ENCODE results near the gene RAVER2. TPM values are rescaled to one million over a fixed set of nuclear protein-coding genes. Genes with fewer than 3 reads are reported as not detected.
"Not testable (repeated sequence)": the region's sequence is repeated elsewhere in the genome, so short reads cannot be mapped to it uniquely, and the experiment has no call there.

Gene RAVER2
- total RNA-seq, 1 experiment from 2014 or later: 20.3 TPM

DNA sequence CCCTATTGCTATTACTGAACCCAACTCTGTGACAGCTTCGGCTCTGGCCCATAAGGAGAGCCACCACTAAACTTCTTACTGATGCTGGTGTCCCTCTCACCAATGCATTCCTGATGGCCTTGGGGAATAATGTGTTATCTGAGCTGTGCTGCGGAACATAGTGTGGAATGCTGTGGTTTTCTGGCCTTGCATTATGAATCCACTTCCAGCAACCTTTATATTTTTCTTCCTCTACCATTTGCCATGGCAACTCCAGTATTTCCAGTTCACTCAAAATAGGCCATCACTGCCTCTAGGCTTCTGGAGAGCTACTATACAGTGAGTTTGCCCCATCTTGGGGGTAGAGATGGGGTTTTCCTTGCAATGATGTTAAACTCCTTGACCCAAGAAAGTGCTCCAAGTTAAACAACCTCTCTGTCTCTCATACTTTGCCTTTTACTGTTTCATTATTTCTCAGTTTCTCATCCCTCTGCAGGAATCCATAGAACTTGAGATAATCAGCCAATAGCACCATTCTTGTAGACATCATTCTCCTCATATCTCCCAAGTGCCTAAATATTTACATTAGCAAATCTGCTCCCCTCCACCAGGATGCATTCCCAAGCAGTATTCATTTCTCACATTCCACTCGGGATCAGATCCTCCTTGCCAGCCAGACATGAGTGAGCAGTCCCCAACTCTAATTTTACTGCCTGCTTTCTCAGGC is 11.1 kb upstream of the RAVER2 start:
- Mint-ChIP-seq H3K27me3 (ENCODE audit: low read depth) (peaks cover 1% of the 10 kb centered on the region), H3K9me3 (peaks cover 5% of the 10 kb centered on the region; the same call in 1 of the 2 replicates), H3K4me1 (peaks cover 8% of the 10 kb centered on the region; the same call in 1 of the 2 replicates), H3K4me3 (no peak overlapping the region), H3K27ac (no peak overlapping the region), H3K36me3 (no peaks in the 10 kb centered on the region)
- TF ChIP-seq, protein P1, sequence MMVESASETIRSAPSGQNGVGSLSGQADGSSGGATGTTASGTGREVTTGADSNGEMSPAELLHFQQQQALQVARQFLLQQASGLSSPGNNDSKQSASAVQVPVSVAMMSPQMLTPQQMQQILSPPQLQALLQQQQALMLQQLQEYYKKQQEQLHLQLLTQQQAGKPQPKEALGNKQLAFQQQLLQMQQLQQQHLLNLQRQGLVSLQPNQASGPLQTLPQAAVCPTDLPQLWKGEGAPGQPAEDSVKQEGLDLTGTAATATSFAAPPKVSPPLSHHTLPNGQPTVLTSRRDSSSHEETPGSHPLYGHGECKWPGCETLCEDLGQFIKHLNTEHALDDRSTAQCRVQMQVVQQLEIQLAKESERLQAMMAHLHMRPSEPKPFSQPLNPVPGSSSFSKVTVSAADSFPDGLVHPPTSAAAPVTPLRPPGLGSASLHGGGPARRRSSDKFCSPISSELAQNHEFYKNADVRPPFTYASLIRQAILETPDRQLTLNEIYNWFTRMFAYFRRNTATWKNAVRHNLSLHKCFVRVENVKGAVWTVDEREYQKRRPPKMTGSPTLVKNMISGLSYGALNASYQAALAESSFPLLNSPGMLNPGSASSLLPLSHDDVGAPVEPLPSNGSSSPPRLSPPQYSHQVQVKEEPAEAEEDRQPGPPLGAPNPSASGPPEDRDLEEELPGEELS (CRISPR knock-in tag; IDR thresholded peaks at IDR 0.05): no peak
- TF ChIP-seq EMX1 (CRISPR knock-in tag; IDR thresholded peaks at IDR 0.05) (no peak), ZNF671 (CRISPR knock-in tag; IDR thresholded peaks at IDR 0.05) (no peak), SMAD3 (CRISPR knock-in tag; IDR thresholded peaks at IDR 0.05; ENCODE audit: borderline replicate concordance) (no peak)
- ChIA-PET POLR2A (no interaction called here), CTCF (no interaction called here)
- DNase-seq (ENCODE audit: low spot score) (no peak), ATAC-seq (no peak)

DNA sequence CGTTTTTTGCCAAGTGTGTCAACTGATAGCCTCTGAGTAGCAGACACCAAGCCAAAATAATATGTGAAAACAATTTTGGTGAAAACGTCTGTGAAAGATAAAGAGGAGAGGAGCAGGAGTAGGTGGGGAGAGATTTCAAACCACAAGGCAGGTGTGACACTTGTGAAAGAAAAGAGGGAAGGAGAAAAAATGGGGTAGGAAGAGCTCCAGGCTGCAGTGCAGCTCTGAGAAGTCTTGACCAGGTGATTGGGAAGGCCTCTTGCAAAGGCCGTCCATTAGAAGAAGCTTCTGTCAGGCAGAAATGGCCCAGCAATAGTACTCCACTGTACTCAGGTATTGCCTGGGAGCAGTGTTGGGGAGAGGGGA is 10.6 kb upstream of the RAVER2 start:
- H3K4me3 Mint-ChIP-seq: no peak overlapping the region
- ChIA-PET POLR2A (no interaction called here), CTCF (no interaction called here)
- TF ChIP-seq KAT7 (CRISPR knock-in tag; IDR thresholded peaks at IDR 0.05; ENCODE audit: borderline replicate concordance) (no peak), GRHL2 (CRISPR knock-in tag; IDR thresholded peaks at IDR 0.05; ENCODE audit: insufficient replicate concordance, severe bottlenecking) (no peak), ZNF671 (CRISPR knock-in tag; IDR thresholded peaks at IDR 0.05) (no peak), PRRX2 (CRISPR knock-in tag; IDR thresholded peaks at IDR 0.05) (no peak), NFE2L1 (CRISPR knock-in tag; IDR thresholded peaks at IDR 0.05) (no peak)
- H3K9me3 Mint-ChIP-seq: peaks cover 5% of the 10 kb centered on the region; the same call in 1 of the 2 replicates
- H3K27ac Mint-ChIP-seq: no peak overlapping the region
- no peak for DNase-seq (ENCODE audit: low spot score)
- peaks cover 4% of the 10 kb centered on the region for H3K27me3 Mint-ChIP-seq (ENCODE audit: low read depth)
- H3K4me1 Mint-ChIP-seq: peaks cover 8% of the 10 kb centered on the region; the same call in 1 of the 2 replicates
- ATAC-seq: no peak
- H3K36me3 Mint-ChIP-seq: no peaks in the 10 kb centered on the region

DNA sequence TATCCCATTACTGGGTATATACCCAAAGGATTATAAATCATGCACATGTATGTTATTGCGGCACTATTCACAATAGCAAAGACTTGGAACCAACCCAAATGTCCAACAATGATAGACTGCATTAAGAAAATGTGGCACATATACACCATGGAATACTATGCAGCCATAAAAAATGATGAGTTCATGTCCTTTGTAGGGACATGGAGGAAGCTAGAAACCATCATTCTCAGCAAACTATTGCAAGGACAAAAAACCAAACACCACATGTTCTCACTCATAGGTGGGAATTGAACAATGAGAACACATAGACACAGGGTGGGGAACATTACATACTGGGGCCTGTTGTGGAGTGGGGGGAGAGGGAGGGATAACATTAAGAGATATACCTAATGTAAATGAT is 4.2 kb upstream of the RAVER2 start:
- H3K27ac Mint-ChIP-seq; H3K4me3 Mint-ChIP-seq; DNase-seq (ENCODE audit: low spot score); ATAC-seq; H3K36me3 Mint-ChIP-seq; POLR2A ChIA-PET; H3K9me3 Mint-ChIP-seq; H3K4me1 Mint-ChIP-seq; CTCF ChIA-PET: not testable (repeated sequence)
- peaks cover 18% of the 10 kb centered on the region for H3K27me3 Mint-ChIP-seq (ENCODE audit: low read depth)

DNA sequence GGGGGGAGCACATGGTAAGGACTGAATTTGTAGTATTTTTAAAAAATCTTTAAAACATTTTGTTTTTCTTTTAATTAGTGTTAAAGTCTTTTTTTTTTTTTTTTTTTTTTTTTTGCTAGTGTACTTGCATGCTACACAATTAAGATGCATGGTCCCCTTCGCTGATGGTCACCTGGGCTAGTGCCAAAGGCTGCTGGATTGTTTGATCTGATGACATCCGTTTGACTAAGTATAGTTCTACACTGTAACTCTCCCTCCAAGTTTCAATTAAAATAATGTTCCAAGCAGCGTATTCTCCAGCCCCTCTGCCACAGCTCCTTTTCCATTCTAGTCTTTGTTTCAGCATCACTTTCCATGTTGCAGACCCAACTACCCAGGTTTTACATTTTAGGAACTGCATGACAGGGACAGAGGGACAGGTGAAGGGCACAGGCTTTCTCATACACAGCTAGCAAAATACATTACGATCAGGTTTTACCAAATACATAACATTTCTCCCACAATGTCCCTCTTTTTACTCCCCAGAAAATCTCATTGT is 852 bp upstream of the RAVER2 start:
- Mint-ChIP-seq H3K27me3 (ENCODE audit: low read depth) (peaks cover 15% of the 10 kb centered on the region), H3K36me3 (no peaks in the 10 kb centered on the region), H3K4me1 (peaks cover 22% of the 10 kb centered on the region), H3K9me3 (no peaks in the 10 kb centered on the region), H3K27ac (peak overlapping the region; percentile 1; the same call in 1 of the 2 replicates), H3K4me3 (peak overlapping the region; percentile 75)
- DNase-seq (ENCODE audit: low spot score): no peak
- ChIA-PET CTCF (interaction anchor here (0.8 kb wide), 1 partner anchor 23 kb away, joined by 3 read pairs; no protein-coding TSS in a partner anchor), POLR2A (no interaction called here)
- ATAC-seq: no peak
- TF ChIP-seq ZNF232 (CRISPR knock-in tag; IDR thresholded peaks at IDR 0.05): no peak
- TF ChIP-seq FOXJ3 (CRISPR knock-in tag; IDR thresholded peaks at IDR 0.05; ENCODE audit: borderline replicate concordance): no peak
- no peak for TF ChIP-seq SMAD4 (CRISPR knock-in tag; IDR thresholded peaks at IDR 0.05)
- TF ChIP-seq NR3C1 (CRISPR knock-in tag; conservative IDR thresholded peaks at IDR 0.05; ENCODE audit: low read depth): no peak
- TF ChIP-seq RORB (CRISPR knock-in tag; IDR thresholded peaks at IDR 0.05): no peak
- TF ChIP-seq, protein P2, sequence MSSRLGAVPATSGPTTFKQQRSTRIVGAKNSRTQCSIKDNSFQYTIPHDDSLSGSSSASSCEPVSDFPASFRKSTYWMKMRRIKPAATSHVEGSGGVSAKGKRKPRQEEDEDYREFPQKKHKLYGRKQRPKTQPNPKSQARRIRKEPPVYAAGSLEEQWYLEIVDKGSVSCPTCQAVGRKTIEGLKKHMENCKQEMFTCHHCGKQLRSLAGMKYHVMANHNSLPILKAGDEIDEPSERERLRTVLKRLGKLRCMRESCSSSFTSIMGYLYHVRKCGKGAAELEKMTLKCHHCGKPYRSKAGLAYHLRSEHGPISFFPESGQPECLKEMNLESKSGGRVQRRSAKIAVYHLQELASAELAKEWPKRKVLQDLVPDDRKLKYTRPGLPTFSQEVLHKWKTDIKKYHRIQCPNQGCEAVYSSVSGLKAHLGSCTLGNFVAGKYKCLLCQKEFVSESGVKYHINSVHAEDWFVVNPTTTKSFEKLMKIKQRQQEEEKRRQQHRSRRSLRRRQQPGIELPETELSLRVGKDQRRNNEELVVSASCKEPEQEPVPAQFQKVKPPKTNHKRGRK (CRISPR knock-in tag; IDR thresholded peaks at IDR 0.05; ENCODE audit: borderline replicate concordance): no peak
- TF ChIP-seq, protein P3, sequence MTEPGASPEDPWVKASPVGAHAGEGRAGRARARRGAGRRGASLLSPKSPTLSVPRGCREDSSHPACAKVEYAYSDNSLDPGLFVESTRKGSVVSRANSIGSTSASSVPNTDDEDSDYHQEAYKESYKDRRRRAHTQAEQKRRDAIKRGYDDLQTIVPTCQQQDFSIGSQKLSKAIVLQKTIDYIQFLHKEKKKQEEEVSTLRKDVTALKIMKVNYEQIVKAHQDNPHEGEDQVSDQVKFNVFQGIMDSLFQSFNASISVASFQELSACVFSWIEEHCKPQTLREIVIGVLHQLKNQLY (CRISPR knock-in tag; IDR thresholded peaks at IDR 0.05): no peak
- TF ChIP-seq IRF2 (CRISPR knock-in tag; IDR thresholded peaks at IDR 0.05; ENCODE audit: borderline replicate concordance, low read depth): no peak
- TF ChIP-seq GTF2I (CRISPR knock-in tag; conservative IDR thresholded peaks at IDR 0.05): no peak
- TF ChIP-seq, protein P4, sequence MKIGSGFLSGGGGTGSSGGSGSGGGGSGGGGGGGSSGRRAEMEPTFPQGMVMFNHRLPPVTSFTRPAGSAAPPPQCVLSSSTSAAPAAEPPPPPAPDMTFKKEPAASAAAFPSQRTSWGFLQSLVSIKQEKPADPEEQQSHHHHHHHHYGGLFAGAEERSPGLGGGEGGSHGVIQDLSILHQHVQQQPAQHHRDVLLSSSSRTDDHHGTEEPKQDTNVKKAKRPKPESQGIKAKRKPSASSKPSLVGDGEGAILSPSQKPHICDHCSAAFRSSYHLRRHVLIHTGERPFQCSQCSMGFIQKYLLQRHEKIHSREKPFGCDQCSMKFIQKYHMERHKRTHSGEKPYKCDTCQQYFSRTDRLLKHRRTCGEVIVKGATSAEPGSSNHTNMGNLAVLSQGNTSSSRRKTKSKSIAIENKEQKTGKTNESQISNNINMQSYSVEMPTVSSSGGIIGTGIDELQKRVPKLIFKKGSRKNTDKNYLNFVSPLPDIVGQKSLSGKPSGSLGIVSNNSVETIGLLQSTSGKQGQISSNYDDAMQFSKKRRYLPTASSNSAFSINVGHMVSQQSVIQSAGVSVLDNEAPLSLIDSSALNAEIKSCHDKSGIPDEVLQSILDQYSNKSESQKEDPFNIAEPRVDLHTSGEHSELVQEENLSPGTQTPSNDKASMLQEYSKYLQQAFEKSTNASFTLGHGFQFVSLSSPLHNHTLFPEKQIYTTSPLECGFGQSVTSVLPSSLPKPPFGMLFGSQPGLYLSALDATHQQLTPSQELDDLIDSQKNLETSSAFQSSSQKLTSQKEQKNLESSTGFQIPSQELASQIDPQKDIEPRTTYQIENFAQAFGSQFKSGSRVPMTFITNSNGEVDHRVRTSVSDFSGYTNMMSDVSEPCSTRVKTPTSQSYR (CRISPR knock-in tag; IDR thresholded peaks at IDR 0.05): no peak
- TF ChIP-seq SP1 (CRISPR knock-in tag; conservative IDR thresholded peaks at IDR 0.05): no peak
